ENCODE results near the gene TTC12.

The TTC12 gene

GRCh38 chr11:113332023-113332422 lies 17.6 kb downstream of the TTC12 start:
- DNase-seq, result no peak

- DNase-seq, result no peak
Measured at GRCh38 chr11:113332638-113333329, 18.4 kb downstream of the TTC12 start.

GRCh38 chr11:113334183-113334582 lies 19.8 kb downstream of the TTC12 start:
- DNase-seq, result no peak

GRCh38 chr11:113338730-113339129 lies 24.3 kb downstream of the TTC12 start:
- DNase-seq, result no peak

- DNase-seq, result no peak
Measured at GRCh38 chr11:113339929-113340589, 25.7 kb downstream of the TTC12 start.

- no peak for DNase-seq
Measured at GRCh38 chr11:113341388-113342165, 27.2 kb downstream of the TTC12 start.

GRCh38 chr11:113345978-113346377 lies 31.6 kb downstream of the TTC12 start:
- DNase-seq, result no peak

- no peak for DNase-seq
Measured at GRCh38 chr11:113349528-113349927, 35.1 kb downstream of the TTC12 start.

- no peak for DNase-seq
Measured at GRCh38 chr11:113350336-113351067, 36.1 kb downstream of the TTC12 start.

GRCh38 chr11:113351068-113351450 lies 36.7 kb downstream of the TTC12 start:
- DNase-seq, result no peak

GRCh38 chr11:113351480-113351879 lies 37.1 kb downstream of the TTC12 start:
- DNase-seq, result no peak

GRCh38 chr11:113356203-113356602 lies 41.8 kb downstream of the TTC12 start:
- no peak for DNase-seq

- DNase-seq, result no peak
Measured at GRCh38 chr11:113363406-113363805, 49.0 kb downstream of the TTC12 start.

GRCh38 chr11:113363996-113364641 lies 49.7 kb downstream of the TTC12 start:
- DNase-seq, result no peak

GRCh38 chr11:113365895-113366294 lies 51.5 kb downstream of the TTC12 start:
- DNase-seq, result no peak

- DNase-seq, result no peak
Measured at GRCh38 chr11:113369411-113369810, 55.0 kb downstream of the TTC12 start.

- no peak for DNase-seq
Measured at GRCh38 chr11:113370634-113371033, 56.3 kb downstream of the TTC12 start.

GRCh38 chr11:113372309-113372708 lies 57.9 kb downstream of the TTC12 start:
- no peak for DNase-seq

- DNase-seq, result no peak
Measured at GRCh38 chr11:113373306-113373705, 58.9 kb downstream of the TTC12 start.

GRCh38 chr11:113373981-113374560 lies 59.7 kb downstream of the TTC12 start:
- DNase-seq, result no peak

GRCh38 chr11:113375402-113375801 lies 61.0 kb downstream of the TTC12 start:
- no peak for DNase-seq

GRCh38 chr11:113376156-113376555 lies 61.8 kb downstream of the TTC12 start:
- no peak for DNase-seq
